ENCODE results near the gene SLC7A7. TPM values are rescaled to one million over a fixed set of nuclear protein-coding genes. Genes with fewer than 3 reads are reported as not detected.

The SLC7A7 gene
- total and polyA plus RNA-seq, 2 of the 13 experiments (the other 11 are each of a cell fraction or from before 2014, with no cell fraction given): 0.13 to 0.63 TPM

DNA sequence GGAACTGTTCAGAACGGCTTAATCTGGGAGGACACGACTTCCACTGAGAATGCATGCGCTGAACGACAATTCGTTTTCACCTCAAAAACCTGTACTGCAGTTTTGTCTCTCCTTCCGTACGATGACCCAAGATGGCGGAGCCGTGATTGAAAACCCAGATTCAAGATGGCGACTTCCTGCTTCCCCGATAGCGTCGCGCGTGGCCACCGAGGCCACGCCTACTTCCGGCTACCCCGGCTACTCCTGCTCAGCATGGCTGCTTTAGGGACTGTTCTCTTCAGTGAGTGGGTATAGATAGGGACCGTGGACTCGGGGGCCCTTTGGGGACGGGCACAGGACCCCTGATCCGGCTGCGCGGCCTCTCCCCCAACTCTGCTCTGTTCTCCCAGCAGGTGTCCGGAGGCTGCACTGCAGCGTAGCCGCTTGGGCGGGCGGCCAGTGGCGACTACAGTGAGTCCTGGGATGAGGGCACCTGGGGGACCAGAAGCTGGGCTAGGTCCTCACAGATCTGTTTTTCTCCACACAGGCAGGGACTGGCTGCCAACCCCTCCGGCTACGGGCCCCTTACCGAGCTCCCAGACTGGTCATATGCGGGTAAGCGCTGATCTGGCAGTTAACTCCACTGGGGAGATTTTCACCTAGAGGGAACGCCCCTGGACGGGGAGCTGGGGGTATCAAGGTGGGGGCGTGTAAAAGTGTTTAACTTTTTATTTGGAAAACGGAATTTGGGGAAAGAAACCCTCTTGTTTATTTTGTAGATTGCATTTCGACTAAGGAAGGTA, 14.6 kb upstream of the SLC7A7 start, which contains the start of gene MRPL52 (continued):
- TF ChIP-seq, protein P1, sequence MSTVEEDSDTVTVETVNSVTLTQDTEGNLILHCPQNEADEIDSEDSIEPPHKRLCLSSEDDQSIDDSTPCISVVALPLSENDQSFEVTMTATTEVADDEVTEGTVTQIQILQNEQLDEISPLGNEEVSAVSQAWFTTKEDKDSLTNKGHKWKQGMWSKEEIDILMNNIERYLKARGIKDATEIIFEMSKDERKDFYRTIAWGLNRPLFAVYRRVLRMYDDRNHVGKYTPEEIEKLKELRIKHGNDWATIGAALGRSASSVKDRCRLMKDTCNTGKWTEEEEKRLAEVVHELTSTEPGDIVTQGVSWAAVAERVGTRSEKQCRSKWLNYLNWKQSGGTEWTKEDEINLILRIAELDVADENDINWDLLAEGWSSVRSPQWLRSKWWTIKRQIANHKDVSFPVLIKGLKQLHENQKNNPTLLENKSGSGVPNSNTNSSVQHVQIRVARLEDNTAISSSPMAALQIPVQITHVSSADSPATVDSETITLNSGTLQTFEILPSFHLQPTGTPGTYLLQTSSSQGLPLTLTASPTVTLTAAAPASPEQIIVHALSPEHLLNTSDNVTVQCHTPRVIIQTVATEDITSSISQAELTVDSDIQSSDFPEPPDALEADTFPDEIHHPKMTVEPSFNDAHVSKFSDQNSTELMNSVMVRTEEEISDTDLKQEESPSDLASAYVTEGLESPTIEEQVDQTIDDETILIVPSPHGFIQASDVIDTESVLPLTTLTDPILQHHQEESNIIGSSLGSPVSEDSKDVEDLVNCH (CRISPR knock-in tag; IDR thresholded peaks at IDR 0.05): no peak
- TF ChIP-seq REPIN1 (CRISPR knock-in tag; IDR thresholded peaks at IDR 0.05; ENCODE audit: borderline replicate concordance, low read depth) (no peak), MTF2 (CRISPR knock-in tag; IDR thresholded peaks at IDR 0.05; ENCODE audit: borderline replicate concordance) (no peak), ZFY (CRISPR knock-in tag; IDR thresholded peaks at IDR 0.05) (peak; percentile 75; the same call in 1 of the 2 replicates), TRIM24 (CRISPR knock-in tag; IDR thresholded peaks at IDR 0.05) (no peak), ZNF484 (CRISPR knock-in tag; IDR thresholded peaks at IDR 0.05; ENCODE audit: borderline replicate concordance, low read depth) (no peak), NFE2L2 (IDR thresholded peaks at IDR 0.05; ENCODE audit: low read length) (no peak), FOXA3 (CRISPR knock-in tag; IDR thresholded peaks at IDR 0.05) (peak; percentile 3; the same call in 1 of the 2 replicates), ZNF3 (CRISPR knock-in tag; IDR thresholded peaks at IDR 0.05) (no peak), ZNF20 (CRISPR knock-in tag; IDR thresholded peaks at IDR 0.05) (peak; percentile 81; the same call in 1 of the 2 replicates), FOXM1 (CRISPR knock-in tag; IDR thresholded peaks at IDR 0.05) (peak; percentile 52; the same call in 1 of the 2 replicates), PHF20 (CRISPR knock-in tag; IDR thresholded peaks at IDR 0.05) (peak; percentile 94), HOXA9 (CRISPR knock-in tag; IDR thresholded peaks at IDR 0.05; ENCODE audit: borderline replicate concordance) (no peak), POLR2G (IDR thresholded peaks at IDR 0.05; ENCODE audit: low read depth, low read length) (peak; percentile 99), SIX1 (CRISPR knock-in tag; IDR thresholded peaks at IDR 0.05; ENCODE audit: borderline replicate concordance) (peak; percentile 14; the same call in 1 of the 2 replicates)
- TF ChIP-seq, protein P2, sequence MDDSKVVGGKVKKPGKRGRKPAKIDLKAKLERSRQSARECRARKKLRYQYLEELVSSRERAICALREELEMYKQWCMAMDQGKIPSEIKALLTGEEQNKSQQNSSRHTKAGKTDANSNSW (CRISPR knock-in tag; IDR thresholded peaks at IDR 0.05; ENCODE audit: borderline replicate concordance): no peak; the same call in 1 of the 2 replicates
- TF ChIP-seq, protein P3, sequence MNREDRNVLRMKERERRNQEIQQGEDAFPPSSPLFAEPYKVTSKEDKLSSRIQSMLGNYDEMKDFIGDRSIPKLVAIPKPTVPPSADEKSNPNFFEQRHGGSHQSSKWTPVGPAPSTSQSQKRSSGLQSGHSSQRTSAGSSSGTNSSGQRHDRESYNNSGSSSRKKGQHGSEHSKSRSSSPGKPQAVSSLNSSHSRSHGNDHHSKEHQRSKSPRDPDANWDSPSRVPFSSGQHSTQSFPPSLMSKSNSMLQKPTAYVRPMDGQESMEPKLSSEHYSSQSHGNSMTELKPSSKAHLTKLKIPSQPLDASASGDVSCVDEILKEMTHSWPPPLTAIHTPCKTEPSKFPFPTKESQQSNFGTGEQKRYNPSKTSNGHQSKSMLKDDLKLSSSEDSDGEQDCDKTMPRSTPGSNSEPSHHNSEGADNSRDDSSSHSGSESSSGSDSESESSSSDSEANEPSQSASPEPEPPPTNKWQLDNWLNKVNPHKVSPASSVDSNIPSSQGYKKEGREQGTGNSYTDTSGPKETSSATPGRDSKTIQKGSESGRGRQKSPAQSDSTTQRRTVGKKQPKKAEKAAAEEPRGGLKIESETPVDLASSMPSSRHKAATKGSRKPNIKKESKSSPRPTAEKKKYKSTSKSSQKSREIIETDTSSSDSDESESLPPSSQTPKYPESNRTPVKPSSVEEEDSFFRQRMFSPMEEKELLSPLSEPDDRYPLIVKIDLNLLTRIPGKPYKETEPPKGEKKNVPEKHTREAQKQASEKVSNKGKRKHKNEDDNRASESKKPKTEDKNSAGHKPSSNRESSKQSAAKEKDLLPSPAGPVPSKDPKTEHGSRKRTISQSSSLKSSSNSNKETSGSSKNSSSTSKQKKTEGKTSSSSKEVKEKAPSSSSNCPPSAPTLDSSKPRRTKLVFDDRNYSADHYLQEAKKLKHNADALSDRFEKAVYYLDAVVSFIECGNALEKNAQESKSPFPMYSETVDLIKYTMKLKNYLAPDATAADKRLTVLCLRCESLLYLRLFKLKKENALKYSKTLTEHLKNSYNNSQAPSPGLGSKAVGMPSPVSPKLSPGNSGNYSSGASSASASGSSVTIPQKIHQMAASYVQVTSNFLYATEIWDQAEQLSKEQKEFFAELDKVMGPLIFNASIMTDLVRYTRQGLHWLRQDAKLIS (CRISPR knock-in tag; IDR thresholded peaks at IDR 0.05): 0 out of 2 replicates have a peak, but pooled peaks have one; percentile 16
- TF ChIP-seq, protein P4, sequence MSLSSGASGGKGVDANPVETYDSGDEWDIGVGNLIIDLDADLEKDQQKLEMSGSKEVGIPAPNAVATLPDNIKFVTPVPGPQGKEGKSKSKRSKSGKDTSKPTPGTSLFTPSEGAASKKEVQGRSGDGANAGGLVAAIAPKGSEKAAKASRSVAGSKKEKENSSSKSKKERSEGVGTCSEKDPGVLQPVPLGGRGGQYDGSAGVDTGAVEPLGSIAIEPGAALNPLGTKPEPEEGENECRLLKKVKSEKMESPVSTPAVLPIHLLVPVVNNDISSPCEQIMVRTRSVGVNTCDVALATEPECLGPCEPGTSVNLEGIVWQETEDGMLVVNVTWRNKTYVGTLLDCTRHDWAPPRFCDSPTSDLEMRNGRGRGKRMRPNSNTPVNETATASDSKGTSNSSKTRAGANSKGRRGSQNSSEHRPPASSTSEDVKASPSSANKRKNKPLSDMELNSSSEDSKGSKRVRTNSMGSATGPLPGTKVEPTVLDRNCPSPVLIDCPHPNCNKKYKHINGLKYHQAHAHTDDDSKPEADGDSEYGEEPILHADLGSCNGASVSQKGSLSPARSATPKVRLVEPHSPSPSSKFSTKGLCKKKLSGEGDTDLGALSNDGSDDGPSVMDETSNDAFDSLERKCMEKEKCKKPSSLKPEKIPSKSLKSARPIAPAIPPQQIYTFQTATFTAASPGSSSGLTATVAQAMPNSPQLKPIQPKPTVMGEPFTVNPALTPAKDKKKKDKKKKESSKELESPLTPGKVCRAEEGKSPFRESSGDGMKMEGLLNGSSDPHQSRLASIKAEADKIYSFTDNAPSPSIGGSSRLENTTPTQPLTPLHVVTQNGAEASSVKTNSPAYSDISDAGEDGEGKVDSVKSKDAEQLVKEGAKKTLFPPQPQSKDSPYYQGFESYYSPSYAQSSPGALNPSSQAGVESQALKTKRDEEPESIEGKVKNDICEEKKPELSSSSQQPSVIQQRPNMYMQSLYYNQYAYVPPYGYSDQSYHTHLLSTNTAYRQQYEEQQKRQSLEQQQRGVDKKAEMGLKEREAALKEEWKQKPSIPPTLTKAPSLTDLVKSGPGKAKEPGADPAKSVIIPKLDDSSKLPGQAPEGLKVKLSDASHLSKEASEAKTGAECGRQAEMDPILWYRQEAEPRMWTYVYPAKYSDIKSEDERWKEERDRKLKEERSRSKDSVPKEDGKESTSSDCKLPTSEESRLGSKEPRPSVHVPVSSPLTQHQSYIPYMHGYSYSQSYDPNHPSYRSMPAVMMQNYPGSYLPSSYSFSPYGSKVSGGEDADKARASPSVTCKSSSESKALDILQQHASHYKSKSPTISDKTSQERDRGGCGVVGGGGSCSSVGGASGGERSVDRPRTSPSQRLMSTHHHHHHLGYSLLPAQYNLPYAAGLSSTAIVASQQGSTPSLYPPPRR (CRISPR knock-in tag; IDR thresholded peaks at IDR 0.05; ENCODE audit: borderline replicate concordance): peak; percentile 71; the same call in 1 of the 2 replicates

Measured in HepG2 (cell line).